Raji (cell line): ENCODE measurements around the gene BRMS1L.

Experiments used
- POLR2A ChIP-seq: IDR thresholded peaks from 2 replicates; pipeline ENCODE4 v1.6.1; 2011; ENCODE audit warnings: low read depth, low read length, control low read depth; ENCODE audit not compliant: insufficient read depth

BRMS1L gene

DNA sequence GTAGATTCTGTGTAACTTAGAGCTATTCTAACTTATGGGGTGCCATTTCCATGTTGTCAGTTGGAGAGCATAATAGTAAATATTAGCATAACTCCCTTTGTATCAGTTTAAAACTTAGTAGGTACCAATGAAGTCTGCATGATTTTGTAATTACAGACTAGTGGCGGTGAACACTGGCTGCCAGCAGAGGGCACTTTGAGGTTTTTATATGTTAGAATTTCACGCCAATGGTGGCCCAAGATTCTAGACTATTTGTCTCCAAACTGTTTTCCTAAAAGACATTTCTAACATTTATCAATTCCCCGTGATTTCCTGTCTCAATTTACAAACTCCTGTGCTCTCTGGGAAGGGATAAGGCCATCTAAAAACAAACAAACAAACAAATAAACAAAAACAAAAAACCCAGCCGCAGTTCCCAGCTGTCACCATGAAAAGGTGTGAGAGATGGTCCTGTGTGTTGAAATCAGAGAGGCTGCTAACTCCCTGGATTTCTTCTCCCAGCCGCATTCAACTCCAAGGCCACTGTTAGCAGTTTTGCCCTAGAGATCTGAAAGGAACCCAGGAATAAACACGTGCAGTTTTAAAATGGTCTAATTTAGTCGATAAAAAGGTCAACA, 57.6 kb downstream of the BRMS1L start:
- TF ChIP-seq POLR2A: no peak

DNA sequence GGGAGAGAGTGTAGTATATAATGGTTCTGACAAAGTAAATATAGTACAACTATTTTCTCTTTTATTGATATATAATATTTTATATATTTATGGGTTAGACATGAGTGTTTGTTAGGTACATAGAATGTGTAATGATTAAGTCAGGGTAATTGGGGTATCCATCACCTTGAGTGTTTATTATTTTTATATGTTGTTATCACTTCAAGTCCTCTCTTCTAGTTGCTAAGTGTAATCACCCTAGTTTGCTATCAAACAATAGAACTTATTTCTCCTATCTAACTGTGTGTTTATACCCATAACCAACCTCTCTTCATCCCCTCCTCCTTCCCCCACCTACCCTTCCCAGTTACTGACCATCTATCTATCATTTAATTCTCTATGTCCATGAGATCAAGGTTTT, 64.2 kb downstream of the BRMS1L start:
- no peak for TF ChIP-seq POLR2A

GRCh38 chr14:35895256-35895655, 69.1 kb downstream of the BRMS1L start:
- TF ChIP-seq POLR2A: no peak

GRCh38 chr14:35897616-35898111, 71.5 kb downstream of the BRMS1L start:
- no peak for TF ChIP-seq POLR2A

GRCh38 chr14:35898217-35898775, 72.2 kb downstream of the BRMS1L start:
- TF ChIP-seq POLR2A: no peak

DNA sequence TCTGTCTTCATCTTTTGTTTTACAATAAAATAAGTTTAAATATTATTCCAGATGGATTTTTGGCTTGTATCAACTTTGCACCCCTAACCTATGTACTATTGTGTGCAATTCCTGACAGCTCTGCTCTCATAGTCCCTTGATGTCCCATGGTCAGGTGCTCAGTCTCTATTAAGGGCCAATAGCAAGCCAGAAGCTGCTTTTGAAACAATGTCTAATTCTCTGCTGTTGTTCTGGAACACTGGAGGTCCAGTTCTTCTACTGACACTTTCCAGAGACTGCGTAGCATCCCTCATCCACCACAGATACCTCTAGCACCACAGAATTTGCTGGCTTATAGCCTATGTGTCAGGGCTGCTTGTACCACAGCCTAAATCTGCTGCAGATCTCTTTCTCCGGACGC, 74.6 kb downstream of the BRMS1L start:
- TF ChIP-seq POLR2A: no peak

GRCh38 chr14:35909665-35910064, 83.5 kb downstream of the BRMS1L start:
- no peak for TF ChIP-seq POLR2A

GRCh38 chr14:35910191-35910590, 84.1 kb downstream of the BRMS1L start:
- TF ChIP-seq POLR2A: no peak

DNA sequence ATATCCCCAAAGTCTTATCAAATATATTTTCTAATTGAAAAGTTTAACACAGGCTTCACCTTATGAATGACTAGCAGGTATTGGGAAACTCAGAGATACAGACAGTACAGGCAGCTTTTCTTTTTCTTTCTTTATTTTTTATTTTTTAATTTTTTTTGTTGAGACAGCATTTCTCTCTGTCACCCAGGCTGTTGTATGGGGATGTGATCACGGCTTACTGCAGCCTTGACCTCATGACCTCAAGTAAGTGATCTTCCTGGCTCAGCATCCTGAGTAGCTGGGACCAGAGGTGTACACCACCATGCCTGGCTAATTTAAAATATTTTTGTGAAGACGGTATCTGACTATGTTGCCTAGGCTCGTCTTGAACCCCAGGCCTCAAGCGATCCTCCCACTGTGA, 85.0 kb downstream of the BRMS1L start:
- no peak for TF ChIP-seq POLR2A

- no peak for TF ChIP-seq POLR2A
Measured at GRCh38 chr14:35915185-35915584, 89.0 kb downstream of the BRMS1L start.

DNA sequence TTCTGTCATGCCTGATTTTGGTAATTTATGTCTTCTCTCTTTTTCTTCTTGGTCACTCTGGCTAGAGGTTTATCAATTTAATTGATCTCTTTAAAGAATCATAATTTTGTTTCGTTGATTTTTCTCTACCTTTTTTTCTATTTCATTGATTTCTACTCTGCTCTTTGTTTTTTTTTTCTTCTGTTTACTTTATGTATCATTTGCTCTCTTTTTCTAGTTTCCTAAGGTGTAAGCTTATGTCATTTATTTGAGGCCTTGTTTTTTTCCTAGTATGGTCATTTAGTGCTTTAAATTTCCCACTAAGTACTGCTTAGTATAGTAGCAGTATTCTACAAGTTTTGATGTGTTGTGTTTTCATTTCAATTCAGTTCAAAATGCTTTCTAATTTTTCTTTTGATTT, 89.6 kb downstream of the BRMS1L start:
- no peak for TF ChIP-seq POLR2A
